ENCODE results near the gene CACNA1B.

CACNA1B gene

GRCh38 chr9:137951597-137952490, 74.3 kb downstream of the CACNA1B start:
- no peak for DNase-seq (ENCODE audit: low read depth in 2 of 2)
- H3K4me3 ChIP-seq (replicated peaks in 1 of 2; ENCODE audit: low read depth in 2 of 2, low read length in 2 of 2), result no peak overlapping the region
- no peak for TF ChIP-seq CTCF (IDR thresholded peaks at IDR 0.05; ENCODE audit: low read depth, low read length)

GRCh38 chr9:137952976-137953666, 75.5 kb downstream of the CACNA1B start:
- no peak for DNase-seq (ENCODE audit: low read depth in 2 of 2)
- TF ChIP-seq CTCF (IDR thresholded peaks at IDR 0.05; ENCODE audit: low read depth, low read length), result no peak
- H3K4me3 ChIP-seq (replicated peaks in 1 of 2; ENCODE audit: low read depth in 2 of 2, low read length in 2 of 2), result no peak overlapping the region

GRCh38 chr9:137953683-137954438, 76.3 kb downstream of the CACNA1B start:
- H3K4me3 ChIP-seq (replicated peaks in 1 of 2; ENCODE audit: low read depth in 2 of 2, low read length in 2 of 2), result no peak overlapping the region
- DNase-seq (ENCODE audit: low read depth in 2 of 2), result no peak
- TF ChIP-seq CTCF (IDR thresholded peaks at IDR 0.05; ENCODE audit: low read depth, low read length), result no peak

- H3K4me3 ChIP-seq (replicated peaks in 1 of 2; ENCODE audit: low read depth in 2 of 2, low read length in 2 of 2), result no peak overlapping the region
- no peak for DNase-seq (ENCODE audit: low read depth in 2 of 2)
- no peak for TF ChIP-seq CTCF (IDR thresholded peaks at IDR 0.05; ENCODE audit: low read depth, low read length)
Measured at GRCh38 chr9:137955224-137955570, 77.6 kb downstream of the CACNA1B start.

- TF ChIP-seq CTCF (IDR thresholded peaks at IDR 0.05; ENCODE audit: low read depth, low read length), result no peak
- no peak for DNase-seq (ENCODE audit: low read depth in 2 of 2)
- H3K4me3 ChIP-seq (replicated peaks in 1 of 2; ENCODE audit: low read depth in 2 of 2, low read length in 2 of 2), result no peak overlapping the region
Measured at GRCh38 chr9:137955586-137955985, 78.0 kb downstream of the CACNA1B start.

- DNase-seq (ENCODE audit: low read depth in 2 of 2), result no peak
- TF ChIP-seq CTCF (IDR thresholded peaks at IDR 0.05; ENCODE audit: low read depth, low read length), result no peak
- H3K4me3 ChIP-seq (replicated peaks in 1 of 2; ENCODE audit: low read depth in 2 of 2, low read length in 2 of 2), result no peak overlapping the region
Measured at GRCh38 chr9:137956039-137956438, 78.5 kb downstream of the CACNA1B start.
